Suprapubic skin (tissue), 4 donors: ENCODE results near the gene CMTM7.

ENCODE experiments used
- POLR2A ChIP-seq, 2 donors: fragments of 450-650 bp; IDR thresholded peaks; one replicate each; pipeline ENCODE4 v1.6.1; 2017; ENCODE audit warnings: antibody characterized with exemption in 2 of 2, mild to moderate bottlenecking in 2 of 2, moderate library complexity in 2 of 2
- POLR2AphosphoS5 ChIP-seq, 3 donors: sonication (generic); formaldehyde crosslinking; IDR thresholded peaks; one replicate each; pipeline ENCODE4 v1.6.1; 2017; ENCODE audit warnings: antibody characterized with exemption in 3 of 3
- TF ChIP-seq, protein P1 (sequence below), 2 donors: fragments of 200-600 bp in 1 of 2; fragments of 450-650 bp in 1 of 2; sonication (generic) in 1 of 2; IDR thresholded peaks; one replicate each; pipeline ENCODE4 v1.5.1; 2016 to 2019; ENCODE audit warnings: antibody characterized with exemption in 2 of 2, mild to moderate bottlenecking in 1 of 2, moderate library complexity in 1 of 2

GRCh38 chr3:32379831-32380500, 11.7 kb upstream of the CMTM7 start:
- TF ChIP-seq, protein P1, sequence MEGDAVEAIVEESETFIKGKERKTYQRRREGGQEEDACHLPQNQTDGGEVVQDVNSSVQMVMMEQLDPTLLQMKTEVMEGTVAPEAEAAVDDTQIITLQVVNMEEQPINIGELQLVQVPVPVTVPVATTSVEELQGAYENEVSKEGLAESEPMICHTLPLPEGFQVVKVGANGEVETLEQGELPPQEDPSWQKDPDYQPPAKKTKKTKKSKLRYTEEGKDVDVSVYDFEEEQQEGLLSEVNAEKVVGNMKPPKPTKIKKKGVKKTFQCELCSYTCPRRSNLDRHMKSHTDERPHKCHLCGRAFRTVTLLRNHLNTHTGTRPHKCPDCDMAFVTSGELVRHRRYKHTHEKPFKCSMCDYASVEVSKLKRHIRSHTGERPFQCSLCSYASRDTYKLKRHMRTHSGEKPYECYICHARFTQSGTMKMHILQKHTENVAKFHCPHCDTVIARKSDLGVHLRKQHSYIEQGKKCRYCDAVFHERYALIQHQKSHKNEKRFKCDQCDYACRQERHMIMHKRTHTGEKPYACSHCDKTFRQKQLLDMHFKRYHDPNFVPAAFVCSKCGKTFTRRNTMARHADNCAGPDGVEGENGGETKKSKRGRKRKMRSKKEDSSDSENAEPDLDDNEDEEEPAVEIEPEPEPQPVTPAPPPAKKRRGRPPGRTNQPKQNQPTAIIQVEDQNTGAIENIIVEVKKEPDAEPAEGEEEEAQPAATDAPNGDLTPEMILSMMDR (IDR thresholded peaks at IDR 0.05): no peak
- TF ChIP-seq POLR2AphosphoS5 (IDR thresholded peaks at IDR 0.05) (no peak), POLR2A (IDR thresholded peaks at IDR 0.05) (no peak)
